CD4-positive, alpha-beta T cell treated with Interferon gamma for 1 hour (primary cell): Measurements from ENCODE around the gene TOP3B.

Experiments
- DNase-seq: peaks from one replicate; pipeline ENCODE4 v3.0.0-alpha.2; 2020

The TOP3B gene

GRCh38 chr22:21961127-21961867 is 21.3 kb downstream of the TOP3B start:
- DNase-seq, result no peak

GRCh38 chr22:21960200-21961126 is 22.1 kb downstream of the TOP3B start:
- DNase-seq, result no peak

GRCh38 chr22:21959274-21960074 is 23.1 kb downstream of the TOP3B start:
- no peak for DNase-seq

- no peak for DNase-seq
These were observed 24.0 kb downstream of the TOP3B start for GRCh38 chr22:21958360-21959273.

GRCh38 chr22:21952586-21953571 is 29.7 kb downstream of the TOP3B start, which contains the start of gene PPM1F:
Gene PPM1F (minus strand): TSS chr22:21952848. CDS start chr22:21946048, 6,800 bp downstream.
- DNase-seq, result peak; percentile 87

- DNase-seq, result peak; percentile 17
These were observed 30.6 kb downstream of the TOP3B start for GRCh38 chr22:21951931-21952465.

GRCh38 chr22:21951062-21951461 is 31.5 kb downstream of the TOP3B start:
- DNase-seq, result no peak

GRCh38 chr22:21949948-21950347 is 32.6 kb downstream of the TOP3B start:
- DNase-seq, result no peak

GRCh38 chr22:21949569-21949918 is 33.0 kb downstream of the TOP3B start:
- DNase-seq, result no peak

GRCh38 chr22:21948824-21949568 is 33.6 kb downstream of the TOP3B start:
- no peak for DNase-seq

GRCh38 chr22:21948390-21948789 is 34.2 kb downstream of the TOP3B start:
- DNase-seq, result no peak

GRCh38 chr22:21947040-21948014 is 35.3 kb downstream of the TOP3B start:
- no peak for DNase-seq

- DNase-seq, result no peak
These were observed 36.2 kb downstream of the TOP3B start for GRCh38 chr22:21946262-21946925.

GRCh38 chr22:21945453-21946261 is 36.9 kb downstream of the TOP3B start:
- DNase-seq, result no peak

- DNase-seq, result no peak
These were observed 37.7 kb downstream of the TOP3B start for GRCh38 chr22:21944871-21945270.

GRCh38 chr22:21943571-21944448 is 38.8 kb downstream of the TOP3B start:
- DNase-seq, result no peak
